Left ventricle myocardium superior (tissue), 1 donor: ENCODE results near the gene GRIK3. TPM values are rescaled to one million over a fixed set of nuclear protein-coding genes. Genes with fewer than 3 reads are reported as not detected.

Experiments used
- ATAC-seq: fragments of 200-7000 bp; cut with Tn5 transposase; one replicate; pipeline ENCODE4 v1.9.1; 2020; ENCODE audit warnings: mild to moderate bottlenecking, moderate library complexity
- DNase-seq: peaks from one replicate; pipeline ENCODE4 v3.0.0-alpha.2; 2020
- intact Hi-C: fragments of 100-400 bp; cut with micrococcal nuclease; formaldehyde crosslinking; loops from one replicate; pipeline ENCODE4 v1.11.0; 2022
- total RNA-seq: library from RNA; stranded (reverse); fragmentation: NEBNext Ultra II Directional; extraction: Animal tissue kit (Norgen Biotek cat#: 25700); gene quantifications from one replicate; pipeline ENCODE4 v1.2.1, GENCODE V29; 2021
- donor health status: DM: no; HTN: yes; CAD: no; lungs with severe emphysema.

The GRIK3 gene
- total RNA-seq, 1 donor from 2014 or later, result 0.62 TPM

GRCh38 chr1:36789535-36789934 lies 244.8 kb downstream of the GRIK3 start:
- ATAC-seq (no peak), DNase-seq (no peak)
- intact Hi-C loops, result no loop called here

- no peak for DNase-seq
- no peak for ATAC-seq
- intact Hi-C loops, result no loop called here
Measured at GRCh38 chr1:36787312-36787913, 246.9 kb downstream of the GRIK3 start.

- DNase-seq, result no peak
- intact Hi-C loops, result no loop called here
- no peak for ATAC-seq
Measured at GRCh38 chr1:36786425-36786824, 247.9 kb downstream of the GRIK3 start.

GRCh38 chr1:36784147-36784859 lies 250.0 kb downstream of the GRIK3 start:
- DNase-seq, result no peak
- no peak for ATAC-seq
- intact Hi-C loops, result no loop called here

- intact Hi-C loops, result no loop called here
Measured at GRCh38 chr1:36783475-36783874, 250.8 kb downstream of the GRIK3 start.

GRCh38 chr1:36782785-36783184 lies 251.5 kb downstream of the GRIK3 start:
- intact Hi-C loops, result no loop called here
- ATAC-seq (no peak), DNase-seq (no peak)

More at GRCh38 chr1:36783475-36783874, 250.8 kb downstream of the GRIK3 start:
- ATAC-seq (no peak), DNase-seq (no peak)

- intact Hi-C loops, result no loop called here
- no peak for DNase-seq
Measured at GRCh38 chr1:36782085-36782484, 252.2 kb downstream of the GRIK3 start.

GRCh38 chr1:36781098-36781497 lies 253.2 kb downstream of the GRIK3 start:
- DNase-seq (no peak), ATAC-seq (no peak)
- intact Hi-C loops, result no loop called here

More at GRCh38 chr1:36782085-36782484, 252.2 kb downstream of the GRIK3 start:
- ATAC-seq, result no peak

- intact Hi-C loops, result no loop called here
Measured at GRCh38 chr1:36778740-36779139, 255.6 kb downstream of the GRIK3 start.

GRCh38 chr1:36776948-36777831 lies 257.1 kb downstream of the GRIK3 start:
- no peak for DNase-seq
- intact Hi-C loops, result no loop called here
- ATAC-seq, result no peak

More at GRCh38 chr1:36778740-36779139, 255.6 kb downstream of the GRIK3 start:
- DNase-seq, result no peak
- no peak for ATAC-seq

GRCh38 chr1:36776256-36776655 lies 258.1 kb downstream of the GRIK3 start:
- intact Hi-C loops, result no loop called here
- DNase-seq, result no peak
- ATAC-seq, result no peak

GRCh38 chr1:36775716-36776115 lies 258.6 kb downstream of the GRIK3 start:
- intact Hi-C loops, result no loop called here
- DNase-seq (no peak), ATAC-seq (no peak)

- intact Hi-C loops, result no loop called here
- ATAC-seq, result no peak
- DNase-seq, result no peak
Measured at GRCh38 chr1:36773827-36774541, 260.3 kb downstream of the GRIK3 start.

- ATAC-seq (no peak), DNase-seq (no peak)
- intact Hi-C loops, result no loop called here
Measured at GRCh38 chr1:36772647-36773495, 261.4 kb downstream of the GRIK3 start.

- ATAC-seq, result no peak
- intact Hi-C loops, result no loop called here
Measured at GRCh38 chr1:36771660-36772284, 262.5 kb downstream of the GRIK3 start.

GRCh38 chr1:36771240-36771639 lies 263.1 kb downstream of the GRIK3 start:
- intact Hi-C loops, result no loop called here
- ATAC-seq, result no peak
- DNase-seq, result no peak

More at GRCh38 chr1:36771660-36772284, 262.5 kb downstream of the GRIK3 start:
- no peak for DNase-seq

- no peak for DNase-seq
- intact Hi-C loops, result no loop called here
- ATAC-seq, result no peak
Measured at GRCh38 chr1:36769886-36770830, 264.2 kb downstream of the GRIK3 start.
